UCSD-AML1 (cell line): ENCODE measurements around the gene DMKN.

Source experiments
- DNase-seq: peaks from one replicate; lab custom pipeline; 2025; ENCODE audit not compliant: unreplicated experiment; lab: John Stamatoyannopoulos, UW

The DMKN gene, protein sequence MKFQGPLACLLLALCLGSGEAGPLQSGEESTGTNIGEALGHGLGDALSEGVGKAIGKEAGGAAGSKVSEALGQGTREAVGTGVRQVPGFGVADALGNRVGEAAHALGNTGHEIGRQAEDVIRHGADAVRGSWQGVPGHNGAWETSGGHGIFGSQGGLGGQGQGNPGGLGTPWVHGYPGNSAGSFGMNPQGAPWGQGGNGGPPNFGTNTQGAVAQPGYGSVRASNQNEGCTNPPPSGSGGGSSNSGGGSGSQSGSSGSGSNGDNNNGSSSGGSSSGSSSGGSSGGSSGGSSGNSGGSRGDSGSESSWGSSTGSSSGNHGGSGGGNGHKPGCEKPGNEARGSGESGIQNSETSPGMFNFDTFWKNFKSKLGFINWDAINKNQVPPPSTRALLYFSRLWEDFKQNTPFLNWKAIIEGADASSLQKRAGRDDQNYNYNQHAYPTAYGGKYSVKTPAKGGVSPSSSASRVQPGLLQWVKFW

DNA sequence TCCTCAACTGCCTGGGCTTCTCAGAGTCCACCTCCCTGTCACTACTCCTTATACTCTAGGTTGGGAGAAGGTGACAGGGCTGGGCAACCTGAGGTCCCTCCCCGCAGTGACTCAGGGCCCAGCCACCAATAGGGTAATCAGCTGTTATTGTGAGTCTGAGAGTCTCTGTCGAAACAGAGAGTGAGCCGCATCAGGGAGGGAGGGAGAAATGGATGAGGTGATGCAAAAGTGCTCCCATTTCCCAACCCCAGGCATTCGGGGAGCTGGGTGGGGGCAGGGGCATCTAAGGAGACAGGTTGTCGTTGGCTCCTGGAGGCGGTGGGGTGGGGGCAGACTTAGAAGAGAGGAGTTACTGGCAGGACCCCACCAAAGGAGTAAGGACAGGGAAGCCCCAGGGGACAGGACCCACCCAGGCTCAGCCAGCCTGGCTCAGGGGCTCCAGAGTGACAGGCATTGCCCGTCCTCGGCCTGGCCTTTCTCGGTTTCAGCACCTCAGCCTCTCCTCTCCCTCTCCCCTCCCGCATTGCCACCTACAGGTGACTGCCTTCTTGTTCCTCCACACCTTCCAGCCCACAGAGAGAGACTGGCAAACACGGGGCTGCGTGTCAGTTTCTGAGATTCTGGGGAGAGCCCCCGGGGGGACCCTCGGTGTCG, at the start of gene DMKN:
TSS of gene DMKN (minus strand) at position 22 of the 654 bp plus-strand sequence. CDS start 174 bp downstream, outside the sequence.
- DNase-seq = no peak

DNA sequence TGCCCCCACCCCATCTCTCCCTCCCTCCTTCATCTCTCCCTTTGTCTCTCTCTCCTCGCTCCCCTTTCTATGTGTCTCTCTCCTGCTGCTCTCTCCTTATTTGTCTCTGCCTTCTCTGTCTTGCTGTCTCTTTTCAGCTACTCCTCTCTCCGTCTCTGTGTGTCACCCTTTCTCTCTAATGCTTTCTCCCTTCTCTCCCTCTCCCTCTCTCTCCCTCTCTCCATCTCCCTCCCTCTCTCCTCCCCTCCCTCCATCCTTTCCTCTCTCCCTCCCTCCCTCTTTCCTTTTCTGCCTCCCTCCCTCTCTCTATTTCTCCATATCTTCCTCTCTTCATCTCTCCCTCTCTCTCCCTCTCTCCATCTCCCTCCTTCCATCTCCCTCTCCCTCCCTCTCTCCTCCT, 49.3 kb upstream of the DMKN start:
- no peak for DNase-seq

DNA sequence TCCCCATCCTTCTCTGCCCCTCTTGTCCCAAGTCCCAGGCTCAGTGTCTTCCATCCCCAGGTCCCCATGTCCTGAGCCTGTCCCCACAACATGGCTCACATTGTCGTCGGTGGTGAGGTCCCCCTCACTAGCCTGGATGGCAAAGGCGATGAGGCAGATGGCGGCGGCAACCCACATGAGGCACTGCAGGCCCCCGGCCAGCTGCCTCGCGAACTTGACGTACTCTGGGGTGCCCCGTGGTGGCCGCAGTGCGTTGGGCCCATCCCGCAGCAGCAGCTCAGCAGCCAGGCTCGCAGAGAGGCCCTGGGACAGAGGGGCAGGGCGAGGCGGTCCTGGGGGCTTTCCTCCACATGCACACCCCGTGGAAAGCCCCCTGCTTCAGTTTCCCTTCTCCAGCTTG, 48.9 kb upstream of the DMKN start:
- DNase-seq = no peak

DNA sequence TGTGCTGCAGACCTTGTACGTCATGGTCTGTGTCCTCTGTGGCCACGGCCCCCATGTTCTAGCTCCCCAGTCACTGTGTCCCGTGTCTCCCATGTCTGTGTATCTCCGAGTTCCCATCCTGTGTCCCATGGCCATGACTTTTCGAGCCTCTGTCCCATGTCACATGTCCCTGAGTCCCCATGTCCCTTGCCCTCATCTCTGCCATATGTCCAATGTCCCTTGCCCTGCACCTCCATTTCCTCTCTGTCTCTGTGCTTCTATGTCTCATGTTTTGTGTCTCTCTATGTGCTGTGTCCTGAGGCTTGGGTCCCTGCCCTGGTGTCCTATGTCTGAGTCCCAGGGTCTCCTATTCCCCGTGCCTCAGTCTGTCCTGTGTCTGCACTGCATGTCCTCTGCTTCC, 48.0 kb upstream of the DMKN start:
- DNase-seq = no peak

DNA sequence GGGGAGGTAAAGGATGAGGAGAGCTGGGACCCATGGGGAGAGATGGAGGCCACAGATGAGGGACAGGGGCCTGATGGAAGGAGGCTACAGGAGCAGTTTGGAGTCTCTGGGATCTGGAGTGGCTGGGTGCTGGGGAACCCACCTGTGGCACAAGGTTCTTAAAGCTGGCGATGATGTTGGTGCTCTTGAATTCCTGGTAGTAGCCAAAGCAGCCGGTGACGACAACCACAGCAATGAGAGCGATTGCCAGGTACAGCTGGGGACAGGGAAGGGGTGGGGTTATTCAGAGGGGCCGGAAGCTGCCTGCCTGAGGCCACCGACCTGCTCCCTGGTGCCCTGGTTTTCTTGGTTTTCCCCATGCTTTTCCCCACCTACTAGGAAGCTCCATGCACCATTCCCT, 47.2 kb upstream of the DMKN start:
- DNase-seq = no peak

DNA sequence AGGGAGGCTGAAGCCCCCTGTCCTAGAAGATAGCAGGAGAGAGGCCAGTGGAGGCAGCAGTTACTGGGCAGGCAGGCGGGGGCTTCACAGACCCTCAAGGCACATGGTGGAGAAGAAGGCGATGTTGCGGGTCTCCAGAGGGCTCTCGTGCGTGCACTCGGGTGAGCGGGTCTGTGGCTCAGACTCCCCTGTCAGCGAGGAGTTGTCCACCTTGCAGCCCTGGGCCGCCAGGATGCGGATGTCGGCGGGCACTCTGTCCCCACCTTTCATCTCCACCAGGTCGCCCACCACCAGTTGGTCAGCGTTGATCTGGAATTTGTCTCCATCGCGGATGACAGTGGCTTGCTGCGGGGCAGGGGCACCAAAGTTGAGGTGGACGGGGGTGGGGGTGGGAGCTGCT, 46.8 kb upstream of the DMKN start:
- no peak for DNase-seq

DNA sequence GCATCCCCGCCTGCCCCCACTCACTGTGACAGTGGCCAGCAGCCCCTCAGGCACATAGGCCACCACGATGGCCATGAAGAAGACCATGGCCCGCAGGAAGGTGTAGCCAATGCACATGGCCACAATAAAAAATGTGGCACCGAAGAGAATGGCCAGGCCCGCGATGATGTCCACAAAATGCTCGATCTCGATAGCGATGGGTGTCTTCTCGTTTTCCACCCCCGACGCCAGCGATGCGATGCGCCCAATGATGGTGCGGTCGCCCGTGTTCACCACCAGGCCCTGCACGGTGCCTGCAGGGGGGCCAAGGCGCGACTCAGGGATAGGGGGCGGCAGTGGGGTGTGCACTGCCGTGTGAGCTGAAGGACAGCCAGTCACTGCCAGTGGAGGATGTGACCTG, 46.3 kb upstream of the DMKN start:
- DNase-seq = no peak

DNA sequence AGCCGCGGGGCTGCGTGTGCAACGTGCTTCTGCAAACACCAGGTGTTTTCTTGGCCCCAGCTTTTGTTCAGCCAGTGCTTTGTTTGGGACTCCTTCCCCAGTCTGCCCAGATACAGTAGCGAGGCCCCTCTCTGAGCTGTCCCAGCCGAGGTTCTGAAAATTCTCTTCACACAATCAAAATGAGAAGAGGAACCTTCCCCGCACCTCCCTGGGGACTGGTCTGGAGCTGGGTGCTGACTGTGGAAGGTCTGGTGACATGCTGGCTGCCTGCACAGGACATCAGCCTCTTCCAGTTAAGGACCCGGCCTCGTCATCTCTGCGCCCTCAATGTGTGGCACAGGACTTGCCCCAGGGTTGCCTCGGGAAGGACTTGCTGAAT, 45.8 kb upstream of the DMKN start:
- DNase-seq = no peak

DNA sequence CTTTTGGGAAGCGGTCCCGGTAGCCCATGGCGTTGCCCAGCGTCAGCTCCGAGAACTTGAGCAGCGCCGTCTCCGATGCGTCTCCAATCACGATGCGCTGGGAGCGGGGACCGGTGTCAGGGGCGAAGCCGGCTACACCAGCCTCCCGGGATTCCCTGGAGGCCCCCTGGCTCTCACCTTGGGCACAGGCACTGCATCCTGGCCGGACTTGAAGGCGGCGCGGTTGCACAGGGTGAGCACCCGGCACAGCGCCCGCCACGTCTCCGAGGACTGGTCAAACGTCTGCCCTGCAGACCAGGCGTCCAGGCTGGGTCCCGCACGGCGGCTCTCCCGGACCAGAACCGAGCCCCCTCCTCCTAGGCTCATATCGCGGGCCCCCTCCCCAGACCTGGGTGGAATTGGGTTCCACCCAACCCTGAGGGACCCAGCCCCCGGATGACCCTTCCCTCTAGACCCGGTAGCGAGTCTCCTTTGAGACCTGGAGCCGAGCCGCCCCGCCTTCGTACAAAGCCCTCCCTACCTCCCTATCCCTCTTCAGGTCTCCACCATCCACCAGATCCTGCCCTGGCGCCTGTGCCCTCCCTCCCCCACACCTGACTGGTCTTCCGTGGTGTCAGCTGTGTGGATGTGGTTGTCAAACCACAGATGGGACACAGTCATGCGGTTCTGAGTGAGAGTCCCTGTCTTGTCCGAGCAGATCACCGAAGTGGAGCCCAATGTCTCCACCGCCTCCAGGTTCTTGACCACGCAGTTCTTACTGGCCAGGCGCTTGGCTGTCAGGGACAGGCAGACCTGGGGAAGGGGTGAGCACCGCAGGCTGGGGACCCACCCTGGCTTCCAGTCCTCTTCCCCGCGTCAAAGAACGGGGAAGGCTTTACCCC, 45.2 kb upstream of the DMKN start:
- no peak for DNase-seq

DNA sequence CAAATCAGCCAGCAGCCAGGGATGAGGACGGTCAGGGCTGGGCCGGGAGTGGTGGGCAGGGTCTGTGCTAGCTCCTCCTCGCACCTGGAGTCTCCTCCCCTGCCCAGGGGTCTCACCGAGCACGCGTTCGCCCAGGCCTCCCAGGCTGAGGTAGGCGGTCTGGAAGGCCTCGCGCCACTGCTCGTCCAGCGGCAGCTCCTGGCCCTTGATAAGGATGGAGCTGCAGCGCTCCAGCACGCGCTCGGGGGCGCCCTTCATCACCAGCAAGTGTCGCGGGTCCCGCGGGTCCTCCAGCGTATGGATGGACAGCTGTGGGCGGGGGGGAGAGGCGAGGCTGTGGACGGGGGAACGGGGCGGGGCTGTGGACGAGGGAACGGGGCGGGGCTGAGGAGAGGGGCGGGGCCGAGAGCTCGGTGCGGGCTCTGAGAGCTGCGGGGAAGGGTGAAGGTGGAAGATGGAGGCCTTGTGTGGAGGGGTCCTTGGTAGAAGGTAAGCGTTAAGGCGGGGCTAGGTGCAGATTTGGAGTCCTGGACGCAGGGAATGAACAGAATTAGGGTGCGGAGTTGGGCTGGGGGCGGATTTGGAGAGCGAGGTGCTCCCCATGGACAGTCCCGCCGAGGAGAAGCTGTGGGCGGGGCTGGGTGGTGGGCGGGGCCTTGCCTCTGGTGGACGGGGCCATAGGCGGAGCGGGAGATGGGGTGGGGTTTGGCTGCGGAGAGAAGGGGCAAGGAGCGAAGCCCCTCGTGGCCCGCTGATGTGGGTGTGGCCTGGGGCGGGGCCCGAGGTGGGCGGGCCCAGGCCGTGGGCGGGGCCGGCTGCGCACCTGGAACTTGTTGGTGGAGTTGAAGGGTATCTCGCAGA, 44.3 kb upstream of the DMKN start:
- DNase-seq = no peak

DNA sequence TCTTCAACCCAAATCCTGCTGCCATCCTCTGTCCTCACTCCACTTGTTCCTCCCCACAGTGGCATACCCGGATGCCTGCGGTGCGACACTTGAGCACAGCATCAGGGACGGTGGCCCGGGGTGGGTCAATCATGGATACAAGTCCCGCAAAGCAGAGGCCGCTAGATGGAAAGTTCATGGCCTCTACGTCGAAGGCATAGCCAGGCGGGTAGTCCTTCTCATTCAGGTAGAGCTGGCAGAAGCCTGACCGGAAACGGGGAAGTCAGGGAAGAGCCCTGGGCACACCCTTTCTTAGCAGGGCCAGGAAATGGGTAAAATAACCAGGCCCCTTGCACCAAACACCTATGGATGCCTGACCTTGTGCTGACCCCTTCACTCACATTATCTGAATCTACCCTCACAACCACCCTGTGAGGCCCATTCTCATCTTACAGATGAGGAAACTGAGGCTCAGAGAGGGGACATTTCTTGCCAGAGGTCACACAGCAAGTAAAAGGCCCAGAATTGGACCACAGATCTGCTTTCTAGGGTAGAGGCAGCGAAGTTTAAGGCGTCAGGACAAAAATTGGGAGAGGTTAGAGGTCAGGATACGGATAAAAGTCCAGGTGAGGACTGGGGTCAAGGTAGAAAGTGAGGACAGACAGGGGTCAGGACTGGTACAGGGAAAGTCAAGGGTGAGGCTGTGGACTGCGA, 43.5 kb upstream of the DMKN start:
- DNase-seq = no peak

DNA sequence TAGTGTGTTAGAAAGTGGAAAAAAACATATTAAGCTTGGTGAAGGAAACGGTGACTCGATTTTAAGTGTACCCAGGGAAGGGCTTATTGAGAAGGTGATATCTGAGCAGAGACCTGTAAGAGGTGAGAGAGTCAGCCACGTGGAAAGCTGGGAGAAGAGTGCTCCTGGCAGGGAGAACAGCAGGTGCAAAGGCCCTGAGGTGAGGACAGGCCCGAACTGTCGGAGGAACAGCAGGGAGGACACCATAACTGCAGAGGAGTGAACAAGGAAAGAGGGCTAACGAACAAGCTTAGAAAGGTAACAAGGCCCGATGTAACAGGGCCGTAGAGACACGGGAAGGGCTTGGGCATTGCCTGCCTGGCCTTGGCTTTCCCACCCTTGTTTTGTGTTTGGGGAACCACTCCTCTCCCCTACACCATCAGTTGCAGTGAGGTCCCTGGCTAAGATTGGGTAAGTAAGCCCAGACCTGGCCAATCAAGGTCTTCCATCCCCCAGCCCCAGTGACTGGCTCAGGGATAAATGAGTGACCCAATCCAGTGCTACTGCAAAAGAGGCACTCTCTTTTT, 42.7 kb upstream of the DMKN start:
- no peak for DNase-seq

DNA sequence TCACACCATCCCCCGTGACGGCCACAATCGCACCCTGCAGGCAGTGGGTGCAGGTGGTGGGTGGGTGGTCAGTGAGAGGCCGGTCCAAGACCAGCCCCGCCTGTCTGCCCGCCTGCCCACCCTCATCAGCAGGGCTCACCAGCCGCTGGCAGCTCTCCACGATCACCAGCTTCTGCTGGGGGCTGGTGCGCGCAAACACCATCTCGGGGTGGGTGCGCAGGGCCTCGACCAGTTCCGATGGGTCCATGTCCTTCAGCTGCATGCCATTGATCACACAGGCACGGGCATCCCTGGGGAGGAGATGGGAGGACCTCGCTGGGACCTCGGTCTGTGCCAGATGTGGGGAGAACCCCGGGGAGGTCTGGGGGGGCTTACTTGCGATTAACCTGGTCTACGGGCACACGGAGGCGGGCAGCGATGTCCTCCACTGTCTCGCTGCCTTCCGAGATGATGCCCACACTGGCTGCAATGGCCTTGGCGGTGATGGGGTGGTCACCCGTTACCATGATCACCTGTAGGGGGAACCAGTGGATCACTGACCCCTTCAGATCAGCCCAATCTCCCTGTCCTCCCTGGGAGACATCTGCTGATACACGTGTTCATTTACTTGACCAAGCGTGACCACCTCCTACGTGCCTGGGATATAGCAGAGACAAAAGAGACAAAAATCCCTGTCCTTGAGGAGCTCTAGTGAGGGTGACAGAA, 42.0 kb upstream of the DMKN start:
- no peak for DNase-seq

DNA sequence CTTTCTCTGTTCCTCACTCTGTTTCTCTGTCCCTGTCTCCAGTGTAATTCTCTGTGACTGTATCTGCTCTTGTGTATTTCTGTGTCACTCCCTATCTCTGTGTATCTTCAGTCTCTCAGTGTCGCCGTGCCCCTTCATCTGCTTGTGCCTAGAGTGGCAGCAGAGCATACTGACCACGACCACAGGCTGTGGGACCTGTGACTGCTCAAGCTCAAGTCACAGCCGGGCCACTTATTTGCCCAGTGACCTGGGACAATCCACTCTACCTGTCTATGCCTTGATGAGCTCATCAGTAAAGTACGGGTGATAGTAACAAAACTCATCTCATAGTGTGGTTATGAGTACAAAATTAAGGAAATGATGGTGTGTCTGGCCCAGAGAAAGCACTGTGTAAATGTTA, 40.6 kb upstream of the DMKN start:
- no peak for DNase-seq

DNA sequence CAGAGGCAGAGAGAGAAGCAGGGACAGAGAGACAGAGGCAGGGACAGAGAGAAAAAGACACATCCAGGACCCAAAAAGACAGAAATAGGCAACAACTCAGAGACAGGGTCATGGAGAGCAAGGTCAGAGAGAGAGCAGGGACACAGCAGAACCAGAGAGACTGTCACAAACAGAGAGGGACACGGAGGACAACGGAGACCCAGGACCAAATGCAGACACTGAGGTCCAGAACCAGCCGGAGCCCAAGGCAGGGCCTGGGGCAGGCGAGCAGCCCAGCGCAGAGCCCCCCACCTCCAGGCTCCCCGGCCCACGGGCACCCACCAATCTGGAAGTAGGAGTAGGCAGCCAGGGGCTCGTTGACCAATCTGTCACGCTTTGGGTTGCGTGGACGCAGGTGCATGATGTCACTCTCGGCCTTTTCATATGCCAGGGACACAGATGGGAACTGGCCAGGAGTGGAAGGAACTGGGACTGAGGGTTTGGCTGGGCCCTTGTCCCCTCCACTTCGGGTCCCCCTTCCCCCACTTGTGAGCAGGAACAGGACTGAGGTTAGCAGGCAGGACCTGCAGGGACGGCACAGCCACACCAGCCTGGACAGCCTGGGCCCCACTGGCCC, 40.0 kb upstream of the DMKN start:
- no peak for DNase-seq

DNA sequence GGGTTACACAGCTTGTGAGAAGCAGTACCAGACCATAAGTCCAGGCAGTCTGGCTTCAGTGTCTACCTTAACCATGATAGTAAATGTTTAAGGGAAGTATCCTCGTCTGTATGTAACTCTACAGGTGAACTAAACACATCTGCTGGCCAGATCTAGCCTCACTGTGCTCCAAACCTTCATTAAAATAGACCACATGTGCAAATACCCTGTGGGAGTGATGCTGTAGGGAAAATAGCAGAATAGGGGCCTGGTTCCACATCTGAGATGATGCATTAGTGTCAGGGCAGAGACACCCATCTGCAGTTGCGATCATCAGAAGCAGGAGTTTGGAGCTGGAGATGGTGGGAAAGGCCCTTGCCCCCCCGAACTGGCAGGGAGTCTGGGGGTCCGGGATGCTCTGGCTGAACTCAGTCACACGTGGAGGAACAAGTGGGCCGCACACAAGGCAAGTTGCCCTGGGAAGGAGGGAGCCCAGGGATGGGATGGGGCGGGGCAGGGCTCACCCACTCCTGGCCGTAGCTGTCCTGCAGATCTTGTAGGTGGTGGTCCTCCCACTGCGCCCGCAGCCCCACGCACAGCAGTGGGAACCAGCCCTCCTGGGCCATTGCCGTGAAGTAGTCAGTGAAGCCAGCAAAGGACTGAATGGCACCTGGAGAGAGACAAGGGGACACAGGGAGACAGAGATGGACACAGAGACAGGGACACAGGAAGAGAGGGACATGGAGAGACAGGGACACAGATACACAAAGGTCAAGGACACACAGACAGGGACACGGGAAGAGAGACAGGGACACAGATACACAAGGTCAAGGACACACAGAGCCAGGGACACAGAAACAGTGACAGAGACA, 39.3 kb upstream of the DMKN start:
- DNase-seq = no peak

DNA sequence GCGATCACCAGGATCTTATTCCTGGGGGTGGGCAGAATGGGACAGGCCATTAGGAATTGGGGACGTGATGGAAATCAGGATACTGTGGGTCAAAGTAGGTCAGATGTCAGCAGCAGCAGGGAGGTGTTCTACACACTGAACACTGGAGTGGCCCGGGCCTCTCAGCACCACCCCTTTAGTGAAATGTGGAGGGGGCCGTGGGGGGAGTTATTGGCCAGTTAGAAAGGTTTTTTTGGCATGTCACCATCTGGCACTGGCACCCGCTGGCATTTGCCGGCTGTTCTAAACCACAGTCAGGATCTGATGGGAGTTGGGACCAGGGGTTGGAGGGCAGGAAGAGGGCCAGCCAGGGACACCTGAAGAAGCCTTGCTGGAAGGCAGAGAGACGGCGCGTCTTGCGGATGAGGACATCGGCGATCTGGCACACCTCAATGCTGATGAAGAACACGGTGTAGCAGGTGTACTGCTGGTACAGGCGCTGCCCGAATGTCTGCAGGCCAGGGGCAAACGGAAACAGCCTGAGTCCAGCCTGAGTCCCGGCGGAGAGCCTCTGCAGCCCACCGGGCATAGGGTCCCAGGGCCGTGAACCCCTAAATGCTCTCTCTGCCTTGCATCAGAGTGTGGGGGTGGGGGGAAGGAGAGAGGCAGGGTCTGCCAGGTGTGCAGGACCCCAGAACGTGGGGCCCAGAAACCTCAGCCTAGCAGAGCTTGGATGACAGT, 37.8 kb upstream of the DMKN start:
- DNase-seq = no peak
